Measurements from ENCODE around the gene ZGLP1. TPM values are rescaled to one million over a fixed set of nuclear protein-coding genes. Genes with fewer than 3 reads are reported as not detected.

ZGLP1 gene
- total RNA-seq: 0.44 and 0.72 TPM in 2 replicates

GRCh38 chr19:10309423-10309822 is at the start of gene ZGLP1:
ZGLP1 (minus strand) TSS chr19:10309815.

GRCh38 chr19:10339380-10339960 is 29.9 kb upstream of the ZGLP1 start, which contains the start of gene ICAM3:
ICAM3 (minus strand) TSS chr19:10339624; CDS start chr19:10339614, 10 bp downstream.

GRCh38 chr19:10332965-10333757 is 23.5 kb upstream of the ZGLP1 start, which contains the start of gene RAVER1:
RAVER1 (minus strand) TSS chr19:10333529; CDS start chr19:10333507, 22 bp downstream.

GRCh38 chr19:10315335-10316214 is 6.0 kb upstream of the ZGLP1 start, which contains the start of gene FDX2:
FDX2 (minus strand) TSS chr19:10316015; CDS start chr19:10315996, 19 bp downstream.

GRCh38 chr19:10289836-10290356 is 19.7 kb downstream of the ZGLP1 start, which contains the start of gene ICAM5:
ICAM5 (plus strand) TSS chr19:10289952; CDS start chr19:10290044, 92 bp downstream.

GRCh38 chr19:10286803-10287737 is 22.5 kb downstream of the ZGLP1 start, which contains the start of gene ICAM4:
ICAM4 (plus strand) TSS chr19:10286955; CDS start chr19:10287013, 58 bp downstream.

GRCh38 chr19:10270616-10271394 is 38.8 kb downstream of the ZGLP1 start, which contains the start of gene ICAM1:
ICAM1 (plus strand) TSS chr19:10271120; CDS start chr19:10271160, 40 bp downstream.

Small RNAs within 50 kb of the gene (small RNA-seq; reads per million reads assigned to genes)
- gene AC011511.1 (ENCODE audit: low replicate concordance) (not detected), gene AC011511.4 (ENCODE audit: low replicate concordance) (not detected)

Other genes with a start within 250 kb of the ZGLP1 start
- 22.8 and 29.8 TPM in 2 replicates for gene SHFL, start 223.5 kb downstream of the ZGLP1 start, total RNA-seq
- gene ANGPTL6, start 207.1 kb downstream of the ZGLP1 start, total RNA-seq: under 0.01 TPM in 1 of 2 replicates, not detected in the other
- 24.5 and 56.1 TPM in 2 replicates for gene PPAN, start 203.5 kb downstream of the ZGLP1 start, total RNA-seq
- gene P2RY11, start 198.1 kb downstream of the ZGLP1 start, total RNA-seq: 1.3 and 3.3 TPM in 2 replicates
- 276 and 386 TPM in 2 replicates for gene EIF3G, start 189.9 kb downstream of the ZGLP1 start, total RNA-seq
- gene DNMT1, start 114.9 kb downstream of the ZGLP1 start, total RNA-seq: 23.4 and 96.8 TPM in 2 replicates
- gene S1PR2, start 78.5 kb downstream of the ZGLP1 start, total RNA-seq: 41.9 and 42.2 TPM in 2 replicates
- gene MRPL4, start 57.6 kb downstream of the ZGLP1 start, total RNA-seq: 42.7 and 79.3 TPM in 2 replicates
- 52.1 and 189 TPM in 2 replicates for gene ICAM1, start 38.7 kb downstream of the ZGLP1 start, total RNA-seq
- 8.3 and 9.2 TPM in 2 replicates for gene ICAM4, start 22.9 kb downstream of the ZGLP1 start, total RNA-seq
- gene ICAM5, start 19.9 kb downstream of the ZGLP1 start, total RNA-seq: 11.6 and 16.2 TPM in 2 replicates
- 19.5 and 36.1 TPM in 2 replicates for gene FDX2, start 6.2 kb upstream of the ZGLP1 start, total RNA-seq
- gene RAVER1, start 23.7 kb upstream of the ZGLP1 start, total RNA-seq: 11.2 and 25.3 TPM in 2 replicates
- 2.8 and 11.3 TPM in 2 replicates for gene ICAM3, start 29.8 kb upstream of the ZGLP1 start, total RNA-seq
- 56.2 and 108 TPM in 2 replicates for gene TYK2, start 70.8 kb upstream of the ZGLP1 start, total RNA-seq
- 208 and 224 TPM in 2 replicates for gene CDC37, start 93.7 kb upstream of the ZGLP1 start, total RNA-seq
- gene PDE4A, start 110.7 kb upstream of the ZGLP1 start, total RNA-seq: 5.5 and 8.0 TPM in 2 replicates
- 60.6 and 79.3 TPM in 2 replicates for gene KEAP1, start 193.5 kb upstream of the ZGLP1 start, total RNA-seq
- 2.0 and 10.5 TPM in 2 replicates for gene S1PR5, start 207.6 kb upstream of the ZGLP1 start, total RNA-seq
- 29.8 and 31.7 TPM in 2 replicates for gene ATG4D, start 234.1 kb upstream of the ZGLP1 start, total RNA-seq